Esophagus muscularis mucosa (tissue), 4 donors: Measurements from ENCODE around the gene TRPM6. TPM values are rescaled to one million over a fixed set of nuclear protein-coding genes. Genes with fewer than 3 reads are reported as not detected.
"Not testable (repeated sequence)": the region's sequence is repeated elsewhere in the genome, so short reads cannot be mapped to it uniquely, and the experiment has no call there.

Source experiments
- DNase-seq: peaks from one replicate; pipeline ENCODE4 v3.0.0-alpha.2; 2017; ENCODE audit errors: extremely low spot score
- H3K27ac ChIP-seq, 4 donors: fragments of 200-600 bp; sonication (generic); replicated peaks in 1 of 4; 1 replicate in 3 of 4; 2 replicates in 1 of 4; pipeline ENCODE4 v1.5.1; 2016 to 2019; ENCODE audit warnings: mild to moderate bottlenecking in 1 of 4
- H3K27me3 ChIP-seq, 4 donors: fragments of 200-600 bp; sonication (generic); one replicate each; pipeline versions ENCODE4 v1.5.1 to v1.6.0; 2016 to 2019
- H3K36me3 ChIP-seq, 4 donors: fragments of 200-600 bp; sonication (generic); one replicate each; pipeline ENCODE4 v1.5.1; 2016 to 2019
- H3K4me1 ChIP-seq, 4 donors: fragments of 200-600 bp; sonication (generic); one replicate each; pipeline ENCODE4 v1.5.1; 2016 to 2019
- H3K4me3 ChIP-seq, 4 donors: fragments of 200-600 bp; sonication (generic); 1 replicate in 2 of 4; 2 replicates in 2 of 4; pipeline ENCODE4 v1.5.1; 2016 to 2019; ENCODE audit warnings: mild to moderate bottlenecking in 4 of 4, moderate library complexity in 1 of 4
- H3K9me3 ChIP-seq, 4 donors: fragments of 200-600 bp; sonication (generic); 1 replicate in 3 of 4; 2 replicates in 1 of 4; pipeline ENCODE4 v1.5.1; 2016 to 2019
- CTCF ChIP-seq, 3 experiments: fragments of 200-600 bp in 2 of 3; fragments of 450-650 bp in 1 of 3; sonication (generic) in 2 of 3; IDR thresholded peaks; one replicate each; pipeline ENCODE4 v1.5.1; 2017 to 2019; ENCODE audit warnings: antibody characterized with exemption in 3 of 3, mild to moderate bottlenecking in 2 of 3, moderate library complexity in 1 of 3
- EP300 ChIP-seq: sonication (generic); formaldehyde crosslinking; IDR thresholded peaks from one replicate; pipeline ENCODE4 v1.6.1; 2017; ENCODE audit warnings: antibody characterized with exemption
- POLR2A ChIP-seq: fragments of 450-650 bp; IDR thresholded peaks from one replicate; pipeline ENCODE4 v1.6.1; 2017; ENCODE audit warnings: antibody characterized with exemption, moderate library complexity, mild to moderate bottlenecking, low read depth
- POLR2AphosphoS5 ChIP-seq, 2 donors: sonication (generic); formaldehyde crosslinking; IDR thresholded peaks; one replicate each; pipeline ENCODE4 v1.6.1; 2017; ENCODE audit warnings: antibody characterized with exemption in 2 of 2
- WGBS: methylation state at CpG from one replicate; pipeline ENCODE4 v1.1.5; 2018; 5-methylcytosine and 5-hydroxymethylcytosine counted together
- intact Hi-C: fragments of 100-400 bp; cut with DNase I; formaldehyde crosslinking; loops from one replicate; pipeline ENCODE4 v1.15.1; 2023
- total RNA-seq, 4 donors: library from RNA; depleted of rRNA; stranded (reverse); fragments of >200 nt; gene quantifications; one replicate each; pipeline versions ENCODE4 v1.1.0 to v1.2.1, GENCODE V29; 2016

Gene TRPM6
- total RNA-seq, 4 donors from 2014 or later = 0.52 to 1.8 (median 1.2) TPM

GRCh38 chr9:74861071-74861470 is 26.6 kb downstream of the TRPM6 start:
- Histone ChIP-seq H3K4me3 (no peak overlapping the region), H3K4me1 (no peaks in the 10 kb centered on the region), H3K9me3 (no peaks in the 10 kb centered on the region), H3K27ac (no peak overlapping the region), H3K27me3 (no peaks in the 10 kb centered on the region), H3K36me3 (no peaks in the 10 kb centered on the region)
- TF ChIP-seq POLR2A (no peak), EP300 (no peak), POLR2AphosphoS5 (IDR thresholded peaks at IDR 0.05) (no peak), CTCF (IDR thresholded peaks at IDR 0.05) (no peak)
- no peak for DNase-seq
- intact Hi-C loops = no loop called here
- 57% methylated on average over 3 of the region's 3 CpGs for WGBS

- H3K9me3 ChIP-seq, DNase-seq, H3K4me1 ChIP-seq, H3K27me3 ChIP-seq, H3K27ac ChIP-seq, H3K36me3 ChIP-seq, H3K4me3 ChIP-seq, intact Hi-C loops: not testable (repeated sequence)
- WGBS = 94% methylated on average over 5 of the region's 5 CpGs
These were observed 27.5 kb downstream of the TRPM6 start for GRCh38 chr9:74860247-74860646.

- Histone ChIP-seq H3K27me3 (no peaks in the 10 kb centered on the region), H3K4me3 (no peak overlapping the region), H3K36me3 (no peaks in the 10 kb centered on the region), H3K27ac (no peak overlapping the region), H3K9me3 (no peaks in the 10 kb centered on the region), H3K4me1 (no peaks in the 10 kb centered on the region)
- TF ChIP-seq CTCF (IDR thresholded peaks at IDR 0.05) = no peak
- TF ChIP-seq POLR2A = no peak
- no peak for TF ChIP-seq EP300
- no peak for TF ChIP-seq POLR2AphosphoS5 (IDR thresholded peaks at IDR 0.05)
- WGBS = 44% methylated on average over 2 of the region's 2 CpGs
- intact Hi-C loops = no loop called here
- DNase-seq = no peak
These were observed 27.9 kb downstream of the TRPM6 start for GRCh38 chr9:74859786-74860185.

GRCh38 chr9:74858751-74859414 is 28.8 kb downstream of the TRPM6 start:
- Histone ChIP-seq H3K36me3 (no peaks in the 10 kb centered on the region), H3K27me3 (no peaks in the 10 kb centered on the region), H3K4me1 (no peaks in the 10 kb centered on the region), H3K27ac (no peak overlapping the region), H3K9me3 (no peaks in the 10 kb centered on the region), H3K4me3 (no peak overlapping the region)
- 80% methylated on average over 4 of the region's 4 CpGs for WGBS
- intact Hi-C loops = no loop called here
- DNase-seq = no peak
- TF ChIP-seq EP300 = no peak
- TF ChIP-seq POLR2AphosphoS5 (IDR thresholded peaks at IDR 0.05) = no peak
- no peak for TF ChIP-seq POLR2A
- TF ChIP-seq CTCF (IDR thresholded peaks at IDR 0.05) = no peak

DNA sequence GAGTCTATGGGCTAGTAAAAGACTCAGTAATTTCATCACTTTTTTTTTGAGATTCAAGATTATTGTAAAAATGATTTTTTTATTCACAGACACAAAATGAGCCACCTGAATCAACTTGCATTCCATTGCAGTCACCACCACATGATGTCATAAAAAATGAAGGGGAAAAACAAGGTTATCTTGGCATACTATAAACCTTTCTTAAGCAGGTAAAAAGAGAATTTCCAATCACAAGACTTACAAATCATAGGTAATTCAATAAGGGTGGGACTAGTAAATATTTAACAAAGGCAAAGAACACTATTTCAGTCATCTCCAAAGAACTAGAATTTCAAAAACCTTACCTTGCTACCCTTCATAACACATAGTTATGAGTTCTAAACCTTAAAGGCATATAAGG is 30.7 kb downstream of the TRPM6 start:
- Histone ChIP-seq H3K27ac (no peak overlapping the region), H3K27me3 (no peaks in the 10 kb centered on the region), H3K4me3 (no peak overlapping the region), H3K9me3 (no peaks in the 10 kb centered on the region), H3K36me3 (no peaks in the 10 kb centered on the region), H3K4me1 (no peaks in the 10 kb centered on the region)
- intact Hi-C loops = no loop called here
- TF ChIP-seq EP300 = no peak
- TF ChIP-seq POLR2A = no peak
- TF ChIP-seq CTCF (IDR thresholded peaks at IDR 0.05) = no peak
- TF ChIP-seq POLR2AphosphoS5 (IDR thresholded peaks at IDR 0.05) = no peak
- DNase-seq = no peak
